ENCODE results near the gene AHNAK.
A peak's percentile ranks its signal among the peaks of the same experiment; 100 is the strongest.

Gene AHNAK

DNA sequence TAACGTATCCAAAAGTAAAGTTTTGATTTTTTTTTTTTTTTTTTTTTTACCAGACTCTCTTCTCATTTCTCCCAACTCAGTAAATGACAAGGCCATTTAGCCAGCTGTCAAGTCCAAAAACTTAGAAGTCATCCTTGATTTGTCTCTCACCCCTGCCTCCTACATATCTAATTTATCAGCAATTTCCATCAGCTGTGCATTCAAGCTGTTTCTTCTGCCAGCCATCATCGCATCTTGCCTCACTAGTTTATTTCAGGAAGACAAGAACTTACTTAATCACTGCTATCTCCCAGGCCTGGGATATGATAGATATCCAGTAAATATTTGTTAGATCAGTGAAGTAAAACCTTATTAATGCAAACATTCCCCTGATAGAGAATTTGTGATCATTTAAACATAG lies 80.2 kb downstream of the AHNAK start:
- ChIA-PET POLR2A (ENCODE audit: low non-redundant PET) (no interaction called here), CTCF (interaction anchor here (0.6 to 0.7 kb wide), 2 partner anchors 50 to 103 kb away, joined by 3 to 5 read pairs; no protein-coding TSS in a partner anchor)
- no peak overlapping the region for H3K27ac ChIP-seq
- DNase-seq (ENCODE audit: low spot score) = no peak
- TF ChIP-seq, protein P1, sequence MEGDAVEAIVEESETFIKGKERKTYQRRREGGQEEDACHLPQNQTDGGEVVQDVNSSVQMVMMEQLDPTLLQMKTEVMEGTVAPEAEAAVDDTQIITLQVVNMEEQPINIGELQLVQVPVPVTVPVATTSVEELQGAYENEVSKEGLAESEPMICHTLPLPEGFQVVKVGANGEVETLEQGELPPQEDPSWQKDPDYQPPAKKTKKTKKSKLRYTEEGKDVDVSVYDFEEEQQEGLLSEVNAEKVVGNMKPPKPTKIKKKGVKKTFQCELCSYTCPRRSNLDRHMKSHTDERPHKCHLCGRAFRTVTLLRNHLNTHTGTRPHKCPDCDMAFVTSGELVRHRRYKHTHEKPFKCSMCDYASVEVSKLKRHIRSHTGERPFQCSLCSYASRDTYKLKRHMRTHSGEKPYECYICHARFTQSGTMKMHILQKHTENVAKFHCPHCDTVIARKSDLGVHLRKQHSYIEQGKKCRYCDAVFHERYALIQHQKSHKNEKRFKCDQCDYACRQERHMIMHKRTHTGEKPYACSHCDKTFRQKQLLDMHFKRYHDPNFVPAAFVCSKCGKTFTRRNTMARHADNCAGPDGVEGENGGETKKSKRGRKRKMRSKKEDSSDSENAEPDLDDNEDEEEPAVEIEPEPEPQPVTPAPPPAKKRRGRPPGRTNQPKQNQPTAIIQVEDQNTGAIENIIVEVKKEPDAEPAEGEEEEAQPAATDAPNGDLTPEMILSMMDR (conservative IDR thresholded peaks at IDR 0.05; ENCODE audit: low read depth) = no peak

DNA sequence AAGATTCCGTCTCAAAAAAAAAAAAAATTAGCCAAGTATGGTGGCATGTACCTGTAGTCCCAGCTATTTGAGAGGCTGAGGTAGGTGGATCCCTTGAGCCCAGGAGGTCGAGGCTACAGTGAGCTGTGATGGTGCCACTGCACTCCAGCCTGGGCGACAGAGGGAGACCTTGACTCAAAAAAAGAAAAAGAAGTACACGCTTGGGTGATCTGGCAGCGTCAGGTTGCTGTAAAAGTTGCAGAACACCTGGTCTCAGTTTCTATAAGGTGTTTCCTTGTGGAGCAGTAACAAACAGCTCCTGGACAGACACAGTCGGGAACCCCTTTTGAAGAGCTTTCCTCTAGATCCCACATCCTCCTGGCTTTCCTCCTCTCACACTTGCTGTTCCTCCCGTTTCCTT lies 82.0 kb downstream of the AHNAK start:
- TF ChIP-seq, protein P1 (conservative IDR thresholded peaks at IDR 0.05; ENCODE audit: low read depth) = no peak
- POLR2A ChIA-PET (ENCODE audit: low non-redundant PET) = no interaction called here
- CTCF ChIA-PET = no interaction called here
- H3K27ac ChIP-seq = no peak overlapping the region
- no peak for DNase-seq (ENCODE audit: low spot score)

DNA sequence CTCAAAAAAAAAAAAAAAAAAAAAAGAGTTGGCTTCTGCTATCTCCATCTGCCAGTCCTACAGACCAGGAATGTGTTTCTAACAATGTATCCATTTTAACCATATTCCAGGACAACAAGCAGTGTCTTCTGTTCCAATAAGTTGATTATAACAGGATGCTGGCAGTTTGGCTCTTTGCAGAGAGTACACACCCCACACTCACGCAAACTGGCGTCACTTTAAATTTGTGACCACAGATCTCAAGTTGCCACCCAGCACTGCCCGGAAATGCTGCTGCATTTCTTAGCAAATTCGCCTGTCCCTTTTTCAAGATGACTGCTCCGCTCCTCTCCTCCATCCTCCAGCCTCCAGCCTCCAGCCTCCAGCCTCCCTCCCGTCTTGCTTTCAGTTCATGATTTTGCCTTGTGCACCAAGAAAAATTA lies 83.5 kb downstream of the AHNAK start:
- H3K27ac ChIP-seq = no peak overlapping the region
- no peak for DNase-seq (ENCODE audit: low spot score)
- ChIA-PET CTCF (interaction anchor here (0.7 kb wide), 1 partner anchor 57 kb away, joined by 6 read pairs; no protein-coding TSS in a partner anchor), POLR2A (ENCODE audit: low non-redundant PET) (no interaction called here)
- TF ChIP-seq, protein P1 (conservative IDR thresholded peaks at IDR 0.05; ENCODE audit: low read depth) = no peak

DNA sequence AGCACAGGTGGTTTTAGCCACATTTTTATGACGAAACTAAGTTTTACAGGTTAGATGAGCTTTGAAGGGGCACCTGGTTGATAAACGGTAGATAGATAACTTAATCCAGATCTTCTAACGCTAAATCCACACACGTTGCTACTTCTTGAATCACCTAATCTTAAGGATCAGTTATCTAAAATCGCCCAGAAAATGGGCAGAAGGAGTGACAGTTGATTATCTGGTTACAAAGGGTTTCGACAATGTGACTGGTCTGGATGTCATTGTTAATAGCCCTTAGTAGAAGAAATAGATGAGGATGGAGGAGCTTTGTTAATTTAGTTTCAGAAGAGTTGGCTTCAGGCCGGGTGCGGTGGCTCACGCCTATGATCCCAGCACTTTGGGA lies 84.1 kb downstream of the AHNAK start:
- POLR2A ChIA-PET (ENCODE audit: low non-redundant PET) = no interaction called here
- CTCF ChIA-PET = no interaction called here
- DNase-seq (ENCODE audit: low spot score) = no peak
- TF ChIP-seq, protein P1 (conservative IDR thresholded peaks at IDR 0.05; ENCODE audit: low read depth) = no peak
- no peak overlapping the region for H3K27ac ChIP-seq

- DNase-seq (ENCODE audit: low spot score) = no peak
- TF ChIP-seq, protein P1 (conservative IDR thresholded peaks at IDR 0.05; ENCODE audit: low read depth) = no peak
- peak overlapping the region; percentile 41; the same call in 1 of the 2 replicates for H3K27ac ChIP-seq
- CTCF ChIA-PET = no interaction called here
- POLR2A ChIA-PET (ENCODE audit: low non-redundant PET) = no interaction called here
Measured at GRCh38 chr11:62461740-62462507, 84.7 kb downstream of the AHNAK start.

DNA sequence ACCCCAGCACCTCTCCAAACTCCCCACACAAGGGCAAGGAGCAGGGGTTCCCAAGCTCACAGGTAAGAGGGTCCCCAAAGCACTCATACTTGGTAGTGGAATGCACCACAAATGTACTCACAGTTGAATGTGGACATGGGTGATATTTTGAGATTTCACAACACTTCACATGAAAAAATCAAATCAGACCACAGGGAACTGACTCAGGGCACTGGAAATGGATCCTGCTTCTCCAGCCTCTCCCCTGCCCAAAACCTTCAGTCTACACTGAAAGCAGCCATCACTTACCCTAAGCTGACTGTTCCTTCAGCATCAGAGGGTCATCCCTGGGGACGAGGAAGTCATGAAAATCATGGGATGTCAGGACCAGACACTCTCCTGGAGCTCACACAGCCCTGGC lies 87.5 kb downstream of the AHNAK start:
- no peak overlapping the region for H3K27ac ChIP-seq
- CTCF ChIA-PET = interaction anchor here (0.5 to 1.2 kb wide), 3 partner anchors 9 to 242 kb away, joined by 3 to 5 read pairs (median 4); no protein-coding TSS in a partner anchor
- POLR2A ChIA-PET (ENCODE audit: low non-redundant PET) = no interaction called here
- no peak for DNase-seq (ENCODE audit: low spot score)
- TF ChIP-seq, protein P1 (conservative IDR thresholded peaks at IDR 0.05; ENCODE audit: low read depth) = no peak

All from RWPE1 (cell line).